Endothelial cell of umbilical vein (primary cell): ENCODE measurements around the gene ZNF879. TPM values are rescaled to one million over a fixed set of nuclear protein-coding genes. Genes with fewer than 3 reads are reported as not detected.

Experiments used
- BruUV-seq: library from RNA; stranded (reverse); fragments of 400-500 nt; replicated peaks from 2 replicates; lab custom pipeline; 2021; lab: Mats Ljungman, UMichigan
- CTCF ChIA-PET: fragments of 300-600, 350-600 bp; sonication (Branson Sonifier 250); formaldehyde crosslinking; loops from one replicate; lab custom pipeline; 2021; ENCODE audit warnings: antibody characterized with exemption, inconsistent platforms; lab: Charles Lee
- POLR2A ChIA-PET: fragments of 300-600, 350-600 bp; sonication (Branson Sonifier 250); formaldehyde crosslinking; loops from one replicate; lab custom pipeline; 2021; ENCODE audit warnings: antibody characterized with exemption, inconsistent platforms; lab: Charles Lee
- DNase-seq: peaks from one replicate; pipeline ENCODE4 v3.0.0-alpha.2; 2011; ENCODE audit warnings: low read depth, low spot score
- FAIRE-seq: peaks from 2 replicates; lab custom pipeline; 2011; peaks lifted over from hg19 to GRCh38; lab: Jason Lieb, UNC
- H2AFZ ChIP-seq: 2 replicates; pipeline ENCODE4 v1.6.0; 2012; ENCODE audit warnings: low read depth, low read length, control low read depth, inconsistent platforms
- H3K27ac ChIP-seq: 2 replicates; pipeline ENCODE4 v1.5.1; 2011; ENCODE audit warnings: low read depth, mild to moderate bottlenecking, control low read depth, low read length, moderate library complexity; ENCODE audit not compliant: insufficient read depth
- H3K27me3 ChIP-seq, 2 experiments: 2 replicates each; pipeline versions ENCODE4 v1.6.0 to v1.6.1; 2011; ENCODE audit warnings: low read length in 2 of 2, mixed read lengths in 1 of 2; ENCODE audit not compliant: control insufficient read depth in 2 of 2, insufficient read depth in 2 of 2
- H3K36me3 ChIP-seq, 2 experiments: 2 replicates in 1 of 2; 3 replicates in 1 of 2; pipeline ENCODE4 v1.5.1; 2011; ENCODE audit warnings: low read length in 2 of 2, mild to moderate bottlenecking in 1 of 2, moderate library complexity in 1 of 2; ENCODE audit not compliant: control insufficient read depth in 2 of 2, insufficient read depth in 2 of 2; ENCODE audit errors: extremely low read depth in 1 of 2
- H3K4me1 ChIP-seq: 3 replicates; pipeline ENCODE4 v1.5.1; 2011; ENCODE audit warnings: mild to moderate bottlenecking, low read length; ENCODE audit not compliant: control insufficient read depth, insufficient read depth; ENCODE audit errors: extremely low read depth
- H3K4me2 ChIP-seq: 2 replicates; pipeline ENCODE4 v1.6.1; 2011; ENCODE audit warnings: low read length, control low read depth, mixed read lengths; ENCODE audit not compliant: insufficient read depth
- H3K4me3 ChIP-seq, 3 experiments: fragments of 200-600 bp in 1 of 3; sonication (generic), shearing (Covaris generic) in 1 of 3; replicated peaks in 1 of 3; 2 replicates each; pipeline ENCODE4 v1.5.1; 2011 to 2016; ENCODE audit warnings: control low read depth in 3 of 3, low read length in 3 of 3, mild to moderate bottlenecking in 2 of 3, inconsistent platforms in 1 of 3, low read depth in 1 of 3, moderate library complexity in 1 of 3; ENCODE audit not compliant: insufficient read depth in 1 of 3
- H3K79me2 ChIP-seq: 2 replicates; pipeline ENCODE4 v1.6.0; 2012; ENCODE audit warnings: low read length, inconsistent platforms; ENCODE audit not compliant: control insufficient read depth, insufficient read depth
- H3K9ac ChIP-seq: replicated peaks from 2 replicates; pipeline ENCODE3; 2011; ENCODE audit warnings: low read length, control low read depth; ENCODE audit not compliant: insufficient read depth; ENCODE audit errors: extremely low read depth
- H3K9me1 ChIP-seq: replicated peaks from 3 replicates; pipeline ENCODE4 v1.6.0; 2011; ENCODE audit warnings: mild to moderate bottlenecking, low read length; ENCODE audit not compliant: control insufficient read depth, insufficient read depth; ENCODE audit errors: extremely low read depth
- H3K9me3 ChIP-seq: replicated peaks from 2 replicates; pipeline ENCODE4 v1.5.1; 2012; ENCODE audit warnings: low read length, inconsistent platforms; ENCODE audit not compliant: control insufficient read depth, insufficient read depth
- H4K20me1 ChIP-seq: replicated peaks from 2 replicates; pipeline ENCODE3; 2011; ENCODE audit warnings: mild to moderate bottlenecking, low read length; ENCODE audit not compliant: control insufficient read depth, insufficient read depth; ENCODE audit errors: extremely low read depth
- CTCF ChIP-seq, 2 donors: IDR thresholded peaks; 1 replicate in 1 of 2; 2 replicates in 1 of 2; pipeline ENCODE4 v1.5.1; 2011; ENCODE audit warnings: low read length in 2 of 2, mild to moderate bottlenecking in 2 of 2, moderate library complexity in 2 of 2, control low read depth in 1 of 2, inconsistent platforms in 1 of 2, low read depth in 1 of 2; ENCODE audit not compliant: insufficient read depth in 1 of 2; ENCODE audit errors: extremely low read depth in 1 of 2
- EZH2 ChIP-seq: IDR thresholded peaks from 2 replicates; pipeline ENCODE4 v1.6.1; 2012; ENCODE audit warnings: borderline replicate concordance, low read depth, mild to moderate bottlenecking, moderate library complexity, low read length, inconsistent platforms; ENCODE audit not compliant: severe bottlenecking
- FOS ChIP-seq: IDR thresholded peaks from 2 replicates; pipeline ENCODE4 v1.6.1; 2011; ENCODE audit warnings: mild to moderate bottlenecking, low read length, moderate library complexity, borderline replicate concordance; ENCODE audit not compliant: insufficient read depth
- GATA2 ChIP-seq: IDR thresholded peaks from 2 replicates; pipeline ENCODE4 v1.7.0; 2011; ENCODE audit warnings: low read depth, mild to moderate bottlenecking, moderate library complexity, mixed read lengths, low read length; ENCODE audit not compliant: insufficient read length, insufficient read depth
- JUN ChIP-seq: IDR thresholded peaks from 2 replicates; pipeline ENCODE4 v1.6.1; 2011; ENCODE audit warnings: borderline replicate concordance, low read depth; ENCODE audit not compliant: insufficient read length, insufficient read depth
- MYC ChIP-seq: IDR thresholded peaks from one replicate; pipeline ENCODE4 v1.6.1; 2011; ENCODE audit warnings: mild to moderate bottlenecking, low read depth, low read length
- POLR2A ChIP-seq: IDR thresholded peaks from 2 replicates; pipeline ENCODE4 v1.6.1; 2012; ENCODE audit warnings: low read depth, mild to moderate bottlenecking, control low read depth, low read length
- POLR2AphosphoS5 ChIP-seq: IDR thresholded peaks from 2 replicates; pipeline ENCODE4 v1.6.1; 2012; ENCODE audit warnings: low read depth, mild to moderate bottlenecking, control low read depth, low read length, moderate library complexity; ENCODE audit not compliant: insufficient read depth
- dilution Hi-C: fragments of 300-500 bp; cut with MboI; formaldehyde crosslinking; loops from one replicate; pipeline ENCODE4 v1.15.0; 2019; ENCODE audit warnings: low sequenced_read_pairs; ENCODE audit not compliant: extremely low pct_ligation_motif_present
- intact Hi-C: fragments of 100-400 bp; cut with micrococcal nuclease; formaldehyde crosslinking; loops from one replicate; pipeline ENCODE4 v1.10.0; 2022
- polyA plus RNA-seq, 4 experiments: library from polyadenylated mRNA; depleted of rRNA in 3 of 4; stranded (reverse) in 3 of 4; unstranded in 1 of 4; fragments of >200 nt; gene quantifications; 2 replicates each; pipeline versions ENCODE4 v1.2.1 to v1.2.3, GENCODE V29; 2011 to 2012; ENCODE audit warnings: missing spikeins in 1 of 4
- total RNA-seq: library from RNA; stranded (reverse); gene quantifications from 2 replicates; pipeline ENCODE4 v1.2.3, GENCODE V29; 2021
- TF ChIP-seq, protein P1 (sequence below): IDR thresholded peaks from 2 replicates; pipeline ENCODE4 v1.6.1; 2011; ENCODE audit not compliant: insufficient read depth, insufficient read length

Gene ZNF879
- total and polyA plus RNA-seq, 2 donors (not counting 3 experiments of a cell fraction or from before 2014, with no cell fraction given), result 2.4 to 2.7 TPM

- no peak overlapping the region for H3K4me3 ChIP-seq
- FAIRE-seq, result no peak
Measured at GRCh38 chr5:179079165-179079987, 55.8 kb downstream of the ZNF879 start.

More at GRCh38 chr5:179079165-179079987, 55.8 kb downstream of the ZNF879 start:
- Histone ChIP-seq H3K79me2 (no peaks in the 10 kb centered on the region), H3K4me1 (no peaks in the 10 kb centered on the region), H4K20me1 (no peaks in the 10 kb centered on the region), H3K9me3 (peaks cover 23% of the 10 kb centered on the region), H3K27me3 (no peaks in the 10 kb centered on the region), H3K4me2 (no peak overlapping the region), H3K9ac (no peak overlapping the region), H3K9me1 (no peaks in the 10 kb centered on the region), H2AFZ (no peak overlapping the region), H3K36me3 (peaks cover 8 to 10% of the 10 kb centered on the region in 2 experiments), H3K27ac (no peak overlapping the region)
- ChIA-PET CTCF (no interaction called here), POLR2A (no interaction called here)
- dilution Hi-C loops (no loop called here), intact Hi-C loops (no loop called here)
- no TSS peak for BruUV-seq
- TF ChIP-seq POLR2AphosphoS5 (no peak), MYC (no peak), FOS (no peak), POLR2A (no peak), CTCF (IDR thresholded peaks at IDR 0.05; ENCODE audit: extremely low read depth in 1 of 2, insufficient read depth in 1 of 2, low read depth in 1 of 2, low read length in 2 of 2) (no peak), JUN (no peak), EZH2 (no peak), GATA2 (no peak)
- TF ChIP-seq, protein P1, sequence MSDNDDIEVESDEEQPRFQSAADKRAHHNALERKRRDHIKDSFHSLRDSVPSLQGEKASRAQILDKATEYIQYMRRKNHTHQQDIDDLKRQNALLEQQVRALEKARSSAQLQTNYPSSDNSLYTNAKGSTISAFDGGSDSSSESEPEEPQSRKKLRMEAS, result no peak
- no peak for DNase-seq
